ENCODE measurements around the gene SKIC2.
"Not testable (repeated sequence)": the region's sequence is repeated elsewhere in the genome, so short reads cannot be mapped to it uniquely, and the experiment has no call there.

The SKIC2 gene

DNA sequence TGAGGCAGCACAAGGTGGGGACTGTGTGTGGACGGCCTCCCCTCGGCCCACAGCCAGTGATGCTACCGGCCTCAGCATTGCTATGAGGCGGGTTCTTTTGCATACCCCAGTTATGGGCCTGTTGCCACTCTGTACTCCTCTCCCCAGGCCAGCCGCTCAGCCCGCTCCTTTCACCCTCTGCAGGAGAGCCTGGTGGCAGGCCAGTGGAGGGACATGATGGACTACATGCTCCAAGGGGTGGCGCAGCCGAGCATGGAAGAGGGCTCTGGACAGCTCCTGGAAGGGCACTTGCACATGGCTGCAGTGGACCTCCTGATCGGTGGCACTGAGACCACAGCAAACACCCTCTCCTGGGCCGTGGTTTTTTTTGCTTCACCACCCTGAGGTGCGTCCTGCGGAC, 48.1 kb downstream of the SKIC2 start:
- not testable (repeated sequence) for H3K4me3 ChIP-seq (ENCODE audit: insufficient read depth in 1 of 2, low read depth in 1 of 2, low read length in 2 of 2); H3K4me1 ChIP-seq (ENCODE audit: control insufficient read depth, insufficient read depth, low read depth, low read length); H3K14ac ChIP-seq (ENCODE audit: low read length in 2 of 2); H2AK5ac ChIP-seq (ENCODE audit: low read length, severe bottlenecking); DNase-seq; H3K23ac ChIP-seq (ENCODE audit: low read length in 2 of 2); H3K36me3 ChIP-seq (ENCODE audit: control insufficient read depth in 1 of 2, insufficient read depth in 2 of 2, low read depth in 1 of 2, low read length in 2 of 2); H2BK120ac ChIP-seq (ENCODE audit: low read depth, low read length); H2BK12ac ChIP-seq (ENCODE audit: low read length in 2 of 2); H2BK15ac ChIP-seq (ENCODE audit: low read depth, poor library complexity, severe bottlenecking); H2BK5ac ChIP-seq (ENCODE audit: low read depth, low read length, poor library complexity, severe bottlenecking); H3K27ac ChIP-seq (ENCODE audit: low read length, poor library complexity, severe bottlenecking); H3K4me2 ChIP-seq (ENCODE audit: low read length, poor library complexity, severe bottlenecking); H4K8ac ChIP-seq (ENCODE audit: low read length); H3K27me3 ChIP-seq (ENCODE audit: control insufficient read depth in 1 of 2, insufficient read depth in 1 of 2, low read length in 2 of 2); H2AFZ ChIP-seq (ENCODE audit: low read depth, low read length); H3K4ac ChIP-seq (ENCODE audit: low read depth in 1 of 2, low read length in 2 of 2); H3K18ac ChIP-seq (ENCODE audit: low read depth in 1 of 2, low read length in 2 of 2); H3K79me1 ChIP-seq (replicated peaks; ENCODE audit: low read length, poor library complexity, severe bottlenecking); H4K91ac ChIP-seq (ENCODE audit: low read length); H3K9ac ChIP-seq (ENCODE audit: low read length); H3K9me3 ChIP-seq (ENCODE audit: control insufficient read depth, low read length)
- 100% methylated on average over 4 of the region's 12 CpGs for WGBS

- not testable (repeated sequence) for H3K79me1 ChIP-seq (replicated peaks; ENCODE audit: low read length, poor library complexity, severe bottlenecking); H2BK120ac ChIP-seq (ENCODE audit: low read depth, low read length); H3K4me1 ChIP-seq (ENCODE audit: control insufficient read depth, insufficient read depth, low read depth, low read length); H4K8ac ChIP-seq (ENCODE audit: low read length); H2AFZ ChIP-seq (ENCODE audit: low read depth, low read length); H3K27me3 ChIP-seq (ENCODE audit: control insufficient read depth in 1 of 2, insufficient read depth in 1 of 2, low read length in 2 of 2); H2BK12ac ChIP-seq (ENCODE audit: low read length in 2 of 2); H3K4me2 ChIP-seq (ENCODE audit: low read length, poor library complexity, severe bottlenecking); H4K91ac ChIP-seq (ENCODE audit: low read length); H3K36me3 ChIP-seq (ENCODE audit: control insufficient read depth in 1 of 2, insufficient read depth in 2 of 2, low read depth in 1 of 2, low read length in 2 of 2); H3K9ac ChIP-seq (ENCODE audit: low read length); H3K4ac ChIP-seq (ENCODE audit: low read depth in 1 of 2, low read length in 2 of 2); H3K14ac ChIP-seq (ENCODE audit: low read length in 2 of 2); H3K4me3 ChIP-seq (ENCODE audit: insufficient read depth in 1 of 2, low read depth in 1 of 2, low read length in 2 of 2); H3K27ac ChIP-seq (ENCODE audit: low read length, poor library complexity, severe bottlenecking); H2BK15ac ChIP-seq (ENCODE audit: low read depth, poor library complexity, severe bottlenecking); H2AK5ac ChIP-seq (ENCODE audit: low read length, severe bottlenecking); H3K23ac ChIP-seq (ENCODE audit: low read length in 2 of 2); DNase-seq; H2BK5ac ChIP-seq (ENCODE audit: low read depth, low read length, poor library complexity, severe bottlenecking); H3K18ac ChIP-seq (ENCODE audit: low read depth in 1 of 2, low read length in 2 of 2); H3K9me3 ChIP-seq (ENCODE audit: control insufficient read depth, low read length)
- WGBS = no CpG with 5 or more reads among the region's 24 CpGs
These were observed 49.1 kb downstream of the SKIC2 start for GRCh38 chr6:32008037-32008436.

GRCh38 chr6:32008616-32009015, 49.6 kb downstream of the SKIC2 start:
- H2AFZ ChIP-seq (ENCODE audit: low read depth, low read length); H3K4me2 ChIP-seq (ENCODE audit: low read length, poor library complexity, severe bottlenecking); H3K27me3 ChIP-seq (ENCODE audit: control insufficient read depth in 1 of 2, insufficient read depth in 1 of 2, low read length in 2 of 2); H3K9me3 ChIP-seq (ENCODE audit: control insufficient read depth, low read length); H2BK12ac ChIP-seq (ENCODE audit: low read length in 2 of 2); H2BK5ac ChIP-seq (ENCODE audit: low read depth, low read length, poor library complexity, severe bottlenecking); H3K27ac ChIP-seq (ENCODE audit: low read length, poor library complexity, severe bottlenecking); H2BK15ac ChIP-seq (ENCODE audit: low read depth, poor library complexity, severe bottlenecking); DNase-seq; H3K18ac ChIP-seq (ENCODE audit: low read depth in 1 of 2, low read length in 2 of 2); H3K14ac ChIP-seq (ENCODE audit: low read length in 2 of 2); H3K9ac ChIP-seq (ENCODE audit: low read length); H3K23ac ChIP-seq (ENCODE audit: low read length in 2 of 2); H3K4me3 ChIP-seq (ENCODE audit: insufficient read depth in 1 of 2, low read depth in 1 of 2, low read length in 2 of 2); H3K36me3 ChIP-seq (ENCODE audit: control insufficient read depth in 1 of 2, insufficient read depth in 2 of 2, low read depth in 1 of 2, low read length in 2 of 2); H2BK120ac ChIP-seq (ENCODE audit: low read depth, low read length); H4K91ac ChIP-seq (ENCODE audit: low read length); H3K79me1 ChIP-seq (replicated peaks; ENCODE audit: low read length, poor library complexity, severe bottlenecking); H4K8ac ChIP-seq (ENCODE audit: low read length); H3K4me1 ChIP-seq (ENCODE audit: control insufficient read depth, insufficient read depth, low read depth, low read length); H2AK5ac ChIP-seq (ENCODE audit: low read length, severe bottlenecking); H3K4ac ChIP-seq (ENCODE audit: low read depth in 1 of 2, low read length in 2 of 2): not testable (repeated sequence)
- no CpG with 5 or more reads among the region's 12 CpGs for WGBS

- H3K4me3 ChIP-seq (ENCODE audit: insufficient read depth in 1 of 2, low read depth in 1 of 2, low read length in 2 of 2); H3K27ac ChIP-seq (ENCODE audit: low read length, poor library complexity, severe bottlenecking); H3K27me3 ChIP-seq (ENCODE audit: control insufficient read depth in 1 of 2, insufficient read depth in 1 of 2, low read length in 2 of 2); H3K9ac ChIP-seq (ENCODE audit: low read length); H2BK12ac ChIP-seq (ENCODE audit: low read length in 2 of 2); H3K23ac ChIP-seq (ENCODE audit: low read length in 2 of 2); H4K91ac ChIP-seq (ENCODE audit: low read length); H2AK5ac ChIP-seq (ENCODE audit: low read length, severe bottlenecking); H3K4me2 ChIP-seq (ENCODE audit: low read length, poor library complexity, severe bottlenecking); H2BK120ac ChIP-seq (ENCODE audit: low read depth, low read length); H3K18ac ChIP-seq (ENCODE audit: low read depth in 1 of 2, low read length in 2 of 2); H3K36me3 ChIP-seq (ENCODE audit: control insufficient read depth in 1 of 2, insufficient read depth in 2 of 2, low read depth in 1 of 2, low read length in 2 of 2); H3K4ac ChIP-seq (ENCODE audit: low read depth in 1 of 2, low read length in 2 of 2); H3K79me1 ChIP-seq (replicated peaks; ENCODE audit: low read length, poor library complexity, severe bottlenecking); H3K14ac ChIP-seq (ENCODE audit: low read length in 2 of 2); DNase-seq; H2BK5ac ChIP-seq (ENCODE audit: low read depth, low read length, poor library complexity, severe bottlenecking); H2AFZ ChIP-seq (ENCODE audit: low read depth, low read length); H4K8ac ChIP-seq (ENCODE audit: low read length); H3K4me1 ChIP-seq (ENCODE audit: control insufficient read depth, insufficient read depth, low read depth, low read length); H3K9me3 ChIP-seq (ENCODE audit: control insufficient read depth, low read length); H2BK15ac ChIP-seq (ENCODE audit: low read depth, poor library complexity, severe bottlenecking): not testable (repeated sequence)
- 36% methylated on average over 2 of the region's 12 CpGs for WGBS
These were observed 50.6 kb downstream of the SKIC2 start for GRCh38 chr6:32009537-32009936.
